B cell (primary cell): ENCODE measurements around the gene GRB10.

ENCODE experiments used
- CTCF ChIP-seq: fragments of 200-600 bp; IDR thresholded peaks from one replicate; pipeline ENCODE4 v1.8.0; 2022; ENCODE audit warnings: antibody characterized with exemption, mild to moderate bottlenecking
- EZH2 ChIP-seq: IDR thresholded peaks from 2 replicates; pipeline ENCODE4 v1.6.1; 2012; ENCODE audit warnings: borderline replicate concordance, low read depth, mild to moderate bottlenecking, moderate library complexity, low read length; ENCODE audit not compliant: insufficient read depth, poor library complexity, severe bottlenecking

DNA sequence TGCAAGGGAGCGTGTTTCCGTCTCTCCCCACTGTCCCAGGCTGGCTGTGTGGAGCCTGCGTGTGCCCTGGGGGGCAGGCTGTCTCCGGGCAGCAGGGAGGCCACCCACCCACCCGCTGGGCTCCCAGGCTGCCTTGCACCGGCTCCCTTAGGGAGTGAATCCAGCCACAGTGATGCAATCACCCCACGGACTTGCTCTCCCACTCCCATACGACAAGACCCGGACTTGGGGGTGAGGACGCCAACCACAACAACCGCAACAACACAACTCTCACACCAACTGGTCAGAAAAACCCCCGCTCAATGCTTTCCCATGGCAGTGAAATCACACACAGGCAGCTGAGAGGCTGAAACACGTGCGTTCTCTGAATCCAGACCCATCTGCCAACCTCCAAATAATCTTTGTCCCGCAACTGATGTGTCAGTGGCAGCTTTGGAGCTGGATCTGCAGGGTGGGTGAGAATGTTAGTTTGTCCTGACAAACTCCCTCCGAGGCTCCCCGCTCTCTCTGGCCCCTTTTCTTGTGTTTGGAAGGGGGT lies 154.8 kb downstream of the GRB10 start:
- TF ChIP-seq CTCF: no peak
- no peak for TF ChIP-seq EZH2
